Progenitor cell of endocrine pancreas (in vitro differentiated cells): Measurements from ENCODE around the gene IQCB1. TPM values are rescaled to one million over a fixed set of nuclear protein-coding genes. Genes with fewer than 3 reads are reported as not detected.

Experiments used
- DNase-seq: peaks from one replicate; pipeline ENCODE4 v3.0.0; 2021; ENCODE audit warnings: low spot score; ENCODE audit not compliant: unreplicated experiment
- H3K27ac Mint-ChIP-seq: 2 replicates; pipeline ENCODE4 v1.8.0; 2021; ENCODE audit warnings: mild to moderate bottlenecking, moderate library complexity, mixed read lengths
- H3K27me3 Mint-ChIP-seq: 2 replicates; pipeline ENCODE4 v1.8.0; 2021; ENCODE audit warnings: mixed read lengths
- H3K36me3 Mint-ChIP-seq: 2 replicates; pipeline ENCODE4 v1.8.0; 2022; ENCODE audit warnings: mixed read lengths; ENCODE audit not compliant: insufficient read depth
- H3K4me1 Mint-ChIP-seq: 2 replicates; pipeline ENCODE4 v1.8.0; 2021; ENCODE audit warnings: low read depth, mixed read lengths
- H3K4me3 Mint-ChIP-seq: 2 replicates; pipeline ENCODE4 v1.8.0; 2021; ENCODE audit warnings: low read depth, mild to moderate bottlenecking, moderate library complexity, mixed read lengths
- H3K9me3 Mint-ChIP-seq: 2 replicates; pipeline ENCODE4 v1.8.0; 2021; ENCODE audit warnings: low read depth, mixed read lengths
- CTCF ChIP-seq: fragments of 200-600 bp; sonication (generic); IDR thresholded peaks from one replicate; pipeline ENCODE4 v1.5.0; 2021; ENCODE audit warnings: antibody characterized with exemption, mild to moderate bottlenecking; ENCODE audit not compliant: unreplicated experiment
- total RNA-seq: library from RNA; stranded (reverse); gene quantifications from 2 replicates; pipeline ENCODE4 v1.2.1, GENCODE V29; 2021

Gene IQCB1
- total RNA-seq, 1 donor from 2014 or later = 38.7 TPM

DNA sequence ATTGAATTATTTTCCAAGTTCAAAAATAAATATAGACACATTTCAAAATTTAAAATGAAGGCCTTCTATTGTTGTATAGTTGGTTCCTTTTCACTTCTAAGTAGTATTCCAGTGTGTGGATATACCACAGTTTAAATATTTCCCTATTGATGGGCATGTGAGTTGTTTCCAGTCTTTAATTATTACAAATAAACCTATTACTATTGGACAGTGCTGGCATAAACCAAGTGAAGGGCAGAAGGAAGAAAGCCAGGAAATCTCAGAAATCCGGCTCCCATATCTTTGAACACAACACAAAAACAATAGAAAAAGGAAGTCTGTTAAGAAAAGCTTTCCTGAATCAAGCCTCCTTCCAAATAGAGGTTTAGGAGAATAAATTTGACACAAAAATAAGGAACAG lies 111.4 kb downstream of the IQCB1 start:
- Mint-ChIP-seq H3K4me3 (no peak overlapping the region), H3K9me3 (no peaks in the 10 kb centered on the region), H3K4me1 (peaks cover 3% of the 10 kb centered on the region), H3K27me3 (no peaks in the 10 kb centered on the region), H3K36me3 (peaks cover 45% of the 10 kb centered on the region), H3K27ac (no peak overlapping the region)
- no peak for TF ChIP-seq CTCF
- DNase-seq = no peak

DNA sequence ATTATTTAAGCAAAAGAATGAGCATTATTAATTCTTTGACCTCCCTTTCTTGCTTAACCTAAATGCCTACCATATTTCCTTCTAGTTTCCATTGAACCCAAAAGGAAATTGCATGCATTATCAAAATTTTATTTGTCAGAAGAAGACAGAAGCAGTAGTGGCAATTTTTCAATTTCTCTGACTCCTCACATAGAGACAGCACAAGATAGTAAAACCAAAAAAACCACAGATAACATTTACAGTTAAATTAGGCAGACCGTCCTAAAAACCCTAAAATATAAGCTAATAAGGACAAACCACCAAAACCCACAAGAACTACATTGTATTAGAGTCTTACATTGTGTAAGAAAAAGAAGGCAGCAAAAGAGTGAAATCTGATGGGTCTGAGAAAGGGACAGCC lies 112.4 kb downstream of the IQCB1 start:
- Mint-ChIP-seq H3K36me3 (peaks cover 43% of the 10 kb centered on the region), H3K4me3 (no peak overlapping the region), H3K27me3 (no peaks in the 10 kb centered on the region), H3K27ac (no peak overlapping the region), H3K9me3 (no peaks in the 10 kb centered on the region), H3K4me1 (peaks cover 3% of the 10 kb centered on the region)
- TF ChIP-seq CTCF = no peak
- no peak for DNase-seq

DNA sequence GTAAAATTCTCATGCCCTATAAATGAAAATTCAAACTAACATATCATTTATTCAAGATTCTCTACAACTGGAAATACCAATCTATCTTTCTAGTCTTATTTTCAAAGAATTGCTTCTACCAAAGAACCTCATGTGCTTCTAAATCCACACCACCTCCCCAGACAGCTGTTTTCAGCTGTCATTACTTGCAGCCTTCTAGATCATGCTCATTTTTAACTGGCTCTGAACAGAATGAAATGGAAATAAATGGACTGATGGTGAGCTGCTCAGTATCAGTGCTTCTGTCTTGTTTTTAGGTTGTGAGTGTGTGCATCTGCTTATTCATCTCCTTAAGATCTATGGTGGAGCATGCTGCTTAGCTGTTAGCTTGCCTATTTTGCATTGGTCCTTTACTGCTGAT lies 114.7 kb downstream of the IQCB1 start:
- no peak for DNase-seq
- Mint-ChIP-seq H3K4me3 (no peak overlapping the region), H3K27me3 (no peaks in the 10 kb centered on the region), H3K9me3 (no peaks in the 10 kb centered on the region), H3K36me3 (peaks cover 43% of the 10 kb centered on the region), H3K4me1 (peaks cover 3% of the 10 kb centered on the region), H3K27ac (no peak overlapping the region)
- no peak for TF ChIP-seq CTCF

Other genes starting within 250 kb of the IQCB1 start
- gene FBXO40, start 241.7 kb downstream of the IQCB1 start, total RNA-seq = not detected in 2 replicates
- gene HCLS1, start 174.2 kb downstream of the IQCB1 start, total RNA-seq = 0.46 and 0.73 TPM in 2 replicates
- gene GOLGB1, start 85.3 kb downstream of the IQCB1 start, total RNA-seq = 63.0 and 72.8 TPM in 2 replicates
- 7.0 and 7.6 TPM in 2 replicates for gene EAF2, start 149 bp upstream of the IQCB1 start, total RNA-seq
- 4.2 and 7.1 TPM in 2 replicates for gene SLC15A2, start 59.3 kb upstream of the IQCB1 start, total RNA-seq
- gene ILDR1, start 187.2 kb upstream of the IQCB1 start, total RNA-seq = 5.0 and 5.4 TPM in 2 replicates
- gene CD86, start 220.3 kb upstream of the IQCB1 start, total RNA-seq = not detected in 2 replicates